Fibroblast of peridontal ligament (primary cell): ENCODE measurements around the gene EML2.
A peak's percentile ranks its signal among the peaks of the same experiment; 100 is the strongest.
"Not testable (repeated sequence)": the region's sequence is repeated elsewhere in the genome, so short reads cannot be mapped to it uniquely, and the experiment has no call there.

Source experiments
- DNase-seq: peaks from one replicate; pipeline ENCODE4 v3.0.0-alpha.2; 2010; ENCODE audit errors: extremely low read depth

The EML2 gene

DNA sequence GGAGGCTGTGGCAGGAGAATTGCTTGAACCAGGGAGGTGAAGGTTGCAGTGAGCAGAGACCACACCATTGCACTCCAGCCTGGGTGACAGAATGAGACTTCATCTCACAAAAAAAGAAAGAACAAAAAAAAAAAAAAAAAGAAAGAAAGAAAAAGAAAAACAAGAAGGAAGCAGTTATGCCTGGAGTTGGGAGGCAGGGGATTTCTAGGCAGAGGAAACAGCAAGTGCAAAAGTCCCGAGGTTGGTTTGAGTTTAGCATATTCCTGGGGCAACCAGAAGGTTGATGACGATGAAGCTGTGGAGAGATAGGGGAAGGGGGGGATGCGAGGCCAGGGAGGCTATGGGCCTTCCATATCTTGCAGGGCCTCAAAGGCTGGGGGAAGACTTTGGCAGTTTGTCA is 11.5 kb upstream of the EML2 start:
- no peak for DNase-seq

DNA sequence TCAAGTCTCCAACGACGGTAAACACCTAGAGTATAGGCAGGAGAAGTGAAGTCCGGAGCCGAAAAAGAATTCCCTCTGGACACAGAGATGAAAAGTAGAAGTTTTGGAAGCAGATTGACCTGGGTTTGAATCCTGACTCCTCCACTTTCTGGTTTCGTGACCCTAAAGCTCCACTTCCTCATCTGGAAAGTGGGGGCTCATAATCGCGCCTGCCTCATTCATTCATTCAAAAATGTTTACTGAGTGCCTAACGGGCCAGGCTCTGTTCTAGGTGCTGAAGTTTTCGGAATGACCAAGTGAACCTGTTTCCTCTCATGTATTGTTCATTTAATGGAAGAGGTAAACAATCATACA is 7.1 kb upstream of the EML2 start:
- DNase-seq, result no peak

DNA sequence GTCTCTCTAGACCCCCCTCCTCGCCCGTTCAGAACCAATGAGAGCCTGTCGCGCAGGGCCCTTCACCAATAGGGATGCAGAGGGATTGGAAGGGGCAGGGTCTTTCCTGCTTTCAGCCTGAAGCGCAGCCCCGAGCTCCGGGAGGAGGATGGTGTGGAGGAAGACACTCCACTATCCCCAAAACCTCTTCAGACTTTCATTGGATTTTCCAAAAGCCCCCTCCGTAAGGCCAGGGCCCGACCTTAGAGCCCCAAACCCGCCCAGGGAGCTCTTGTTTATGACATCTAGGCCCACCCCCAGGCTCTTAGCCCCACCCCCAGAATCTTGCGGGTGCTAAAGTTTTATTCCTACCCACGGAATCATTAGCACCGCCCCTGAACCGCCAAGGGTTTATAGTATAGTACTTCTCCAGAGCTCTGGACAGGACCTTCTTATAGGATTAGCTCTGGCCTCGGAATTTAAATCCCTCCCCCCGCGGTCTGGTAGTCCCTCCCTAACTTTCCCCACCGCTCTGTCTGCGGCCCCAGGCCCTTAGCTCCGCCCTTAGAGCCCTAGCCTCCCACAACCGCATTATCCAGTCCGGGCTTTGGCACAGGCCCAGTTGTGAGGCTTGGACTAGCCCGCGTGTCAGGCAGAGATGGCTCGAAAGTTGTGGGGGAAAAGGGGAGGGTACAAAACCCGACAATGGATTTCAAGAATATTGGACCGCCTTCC is 6.6 kb upstream of the EML2 start:
- peak; percentile 75 for DNase-seq

DNA sequence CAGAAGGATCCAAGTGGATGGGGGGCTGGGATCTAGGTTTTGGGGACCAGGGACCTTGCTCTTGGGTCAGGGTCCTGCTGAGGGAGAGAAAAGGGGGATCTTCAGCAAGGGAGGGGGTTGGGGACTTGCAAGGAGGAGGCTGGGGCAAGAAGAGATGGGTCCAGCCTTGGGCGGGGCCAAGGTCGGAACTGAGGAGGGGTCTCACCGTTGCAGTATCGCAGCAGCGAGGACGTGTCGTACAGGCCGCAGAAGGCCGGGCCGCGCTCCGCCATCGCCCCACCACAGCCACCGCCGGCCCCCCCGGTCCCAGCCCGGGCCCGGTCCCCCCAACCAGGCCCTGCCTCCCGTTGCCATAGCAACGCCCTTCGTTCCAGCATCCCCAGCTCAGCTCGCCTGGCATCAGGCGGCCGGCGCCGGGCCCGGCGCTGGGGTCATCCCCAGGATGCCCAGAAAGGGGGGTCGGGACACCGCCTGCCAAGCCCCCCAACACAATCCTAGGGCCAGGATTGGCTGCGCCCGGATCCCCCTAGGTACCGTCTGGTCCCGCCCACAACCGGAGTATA is 6.0 kb upstream of the EML2 start:
- no peak for DNase-seq

DNA sequence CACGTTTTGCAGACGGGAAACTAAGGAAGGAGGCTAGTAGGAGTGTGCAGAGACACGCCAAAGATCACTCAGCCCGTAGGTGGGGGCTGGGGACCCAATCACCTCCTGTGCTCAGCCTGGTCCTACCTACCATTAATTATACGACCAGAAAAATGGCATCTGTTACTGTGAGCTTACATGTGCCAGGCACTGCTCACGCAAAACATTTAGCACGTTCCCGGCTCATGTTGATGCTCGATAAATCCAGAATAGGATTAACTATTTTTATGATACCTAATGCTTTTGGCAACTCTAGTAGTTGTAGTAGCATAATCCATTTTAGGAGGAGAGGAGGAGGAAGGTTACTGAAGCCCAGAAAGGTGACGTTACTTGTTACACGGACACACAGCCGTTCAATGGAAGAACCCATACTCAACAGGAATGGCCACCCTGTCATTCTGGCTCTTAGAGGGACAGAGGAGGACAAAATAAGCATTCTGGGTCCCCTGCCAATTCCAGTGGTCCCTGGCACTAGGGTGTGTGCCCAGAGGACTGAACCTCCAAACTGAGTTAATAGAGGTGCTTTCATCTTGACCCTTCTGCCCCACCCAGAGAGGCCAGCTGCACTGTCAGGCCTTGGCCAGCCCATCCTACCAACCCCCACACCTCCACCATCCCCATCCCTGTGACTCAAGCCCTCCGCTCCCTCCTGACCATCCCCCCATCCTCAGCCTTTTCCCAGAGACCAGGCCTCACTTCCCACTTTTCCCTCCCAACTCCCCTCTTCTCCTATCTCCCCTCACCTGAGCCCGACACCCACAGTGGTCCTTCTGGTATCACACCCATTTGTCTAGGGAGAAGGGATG is 5.0 kb upstream of the EML2 start:
- no peak for DNase-seq

DNA sequence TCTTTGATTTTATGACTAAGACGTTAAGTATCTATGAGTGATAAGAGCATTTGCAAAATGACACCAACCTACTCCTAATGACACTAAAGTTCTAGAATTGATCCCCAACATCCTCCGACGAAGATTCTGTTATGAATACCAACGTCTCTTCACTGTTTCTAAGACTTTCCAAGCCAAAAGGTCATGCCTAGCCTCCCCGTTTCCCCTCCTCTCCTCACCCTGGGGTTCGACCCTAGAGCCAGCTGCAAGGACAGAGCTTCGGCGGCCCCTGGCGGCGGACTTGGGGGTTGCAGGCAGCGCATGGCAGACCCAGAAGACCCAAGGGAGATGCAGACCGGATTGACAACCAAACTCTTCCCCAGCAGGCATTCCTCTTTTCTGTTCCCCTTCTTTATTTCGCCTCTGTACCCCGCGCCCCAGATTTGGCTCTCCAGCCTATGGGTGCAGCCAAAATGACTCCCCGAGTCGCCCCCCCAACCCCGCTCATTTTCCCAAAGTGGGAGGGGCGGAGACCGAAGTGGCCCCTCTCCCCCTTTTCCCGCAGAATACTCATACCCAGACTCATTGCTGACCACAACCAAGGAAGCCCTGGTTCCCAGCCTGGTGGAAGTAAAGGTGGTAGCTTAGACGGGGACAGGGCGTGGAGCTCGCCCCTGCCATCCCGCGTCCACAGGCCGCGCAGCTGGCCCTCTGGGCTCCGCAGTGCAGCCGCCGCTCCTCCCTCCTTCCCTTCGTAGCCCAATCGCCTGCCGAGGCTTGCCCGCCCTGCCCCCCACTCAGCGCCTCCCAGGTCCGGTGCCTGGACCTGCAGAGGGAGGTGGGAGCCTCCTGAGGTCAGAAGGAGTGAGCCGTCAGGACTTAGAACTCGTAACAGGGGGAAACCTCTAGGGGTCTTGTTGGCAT is 4.1 kb upstream of the EML2 start:
- DNase-seq, result peak; percentile 71

DNA sequence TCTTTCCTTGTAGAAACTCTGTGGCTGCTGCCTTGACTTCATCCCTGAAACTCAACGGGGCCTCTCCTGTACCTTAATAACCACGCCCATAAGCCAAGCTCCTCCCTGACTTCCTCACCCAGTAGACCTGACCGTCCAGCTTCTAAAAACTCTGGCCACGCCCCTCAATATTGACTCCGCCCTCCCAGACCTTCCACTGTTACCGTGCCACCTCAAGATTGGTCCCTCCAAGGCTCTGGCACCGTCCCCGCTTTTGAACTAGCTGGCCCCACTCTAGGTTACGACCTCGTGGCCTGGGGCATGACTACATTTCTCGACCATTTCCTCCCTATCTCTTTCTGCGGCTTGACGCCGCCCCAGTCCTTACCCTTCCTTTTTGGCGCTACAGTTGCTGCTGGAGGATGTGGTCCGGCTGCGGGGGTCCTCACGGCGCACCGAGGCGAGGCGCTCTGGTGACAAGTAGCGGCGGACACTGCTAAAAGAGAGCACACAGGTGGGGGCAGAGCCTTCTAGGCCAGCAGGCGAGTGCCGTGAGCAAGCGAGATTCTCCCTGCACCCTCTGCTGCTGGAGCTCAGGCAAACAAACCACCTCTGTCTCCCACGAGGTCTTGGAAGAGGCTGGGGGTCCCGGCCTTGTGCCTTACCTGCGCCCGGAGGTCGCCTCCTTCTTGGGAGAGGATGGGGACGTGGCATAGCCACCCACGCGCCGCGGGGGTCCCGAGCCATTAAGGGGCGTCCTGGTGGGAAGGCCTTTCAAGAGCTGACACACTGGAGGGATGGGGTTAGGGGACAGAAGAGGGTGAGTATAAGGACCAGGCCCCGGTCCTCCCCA is 2.3 kb upstream of the EML2 start:
- peak; percentile 21 for DNase-seq

DNA sequence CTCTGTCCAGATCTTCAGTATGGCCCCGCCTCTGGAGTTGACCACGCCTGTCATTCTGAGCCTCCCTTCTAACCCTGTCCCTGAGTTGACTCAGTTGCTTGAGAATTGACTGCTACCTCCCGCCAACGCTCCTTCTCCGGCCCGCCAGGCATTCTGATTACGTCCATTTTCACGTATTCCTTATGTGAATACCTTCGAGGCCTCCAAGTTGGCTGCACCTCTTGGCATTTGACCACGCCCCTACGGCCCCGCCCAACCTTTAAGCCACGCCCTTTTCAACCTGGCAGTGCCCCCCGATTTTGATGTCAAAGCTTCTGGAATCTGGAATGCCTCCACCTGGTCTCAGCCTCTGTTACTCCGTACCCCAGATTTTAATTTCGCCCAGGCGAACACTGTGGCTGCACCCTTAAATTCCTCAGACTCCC is 1.7 kb upstream of the EML2 start:
- no peak for DNase-seq

DNA sequence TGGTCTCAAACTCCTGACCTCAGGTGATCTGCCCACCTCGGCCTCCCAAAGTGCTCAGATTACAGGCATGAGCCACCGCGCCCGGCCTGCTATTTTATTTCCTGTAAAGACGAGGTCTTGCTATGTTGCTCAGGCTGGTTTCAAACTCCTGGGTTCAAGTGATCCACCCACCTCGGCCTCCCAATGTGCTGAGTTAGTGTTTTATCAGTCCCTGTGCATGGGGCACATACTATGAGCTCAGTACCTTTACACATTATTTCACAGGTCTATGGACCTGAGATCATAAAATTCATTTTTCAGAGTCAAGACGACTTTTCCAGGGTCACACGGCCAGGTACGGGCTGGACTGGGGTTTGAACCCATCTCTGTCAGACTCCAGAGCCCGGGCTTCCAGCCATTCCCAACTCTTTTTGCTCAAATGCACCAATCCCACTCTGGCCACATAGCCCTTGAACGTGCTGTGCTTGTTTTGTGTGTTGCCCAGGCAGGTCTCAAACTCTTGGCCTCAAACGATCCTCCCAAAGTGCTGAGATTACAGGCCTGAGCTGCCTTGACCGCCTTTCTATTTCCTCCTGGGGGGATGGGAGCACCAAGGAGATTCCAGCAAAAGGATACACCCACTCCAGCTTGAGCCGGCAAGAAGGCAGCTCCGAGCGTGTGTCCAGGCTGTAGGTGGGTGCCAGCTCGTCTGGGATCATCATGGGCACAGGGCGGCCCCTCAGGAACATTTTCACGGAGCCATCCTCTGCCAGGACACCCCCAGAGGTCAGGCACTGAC is 1.1 kb downstream of the EML2 start:
- peak; percentile 14 for DNase-seq

DNA sequence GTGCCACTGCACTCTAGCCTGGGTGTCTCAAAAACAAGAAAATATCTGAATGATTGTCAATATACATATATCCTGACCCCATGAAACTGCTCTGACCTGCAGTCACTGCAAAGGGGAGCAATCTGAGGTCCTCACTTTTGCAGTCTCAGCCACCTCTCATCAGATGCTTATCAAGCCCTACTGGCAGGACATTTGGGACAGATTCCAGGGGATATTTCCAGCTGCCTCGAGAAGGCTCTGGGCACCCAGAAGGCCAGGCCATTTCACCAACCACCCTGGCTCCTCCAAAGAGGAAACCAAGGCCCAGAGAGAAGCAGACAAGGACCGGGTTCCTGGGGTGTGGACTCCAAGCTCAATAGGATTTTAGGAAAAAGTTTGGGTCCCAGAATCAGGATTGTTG is 2.3 kb downstream of the EML2 start:
- no peak for DNase-seq

DNA sequence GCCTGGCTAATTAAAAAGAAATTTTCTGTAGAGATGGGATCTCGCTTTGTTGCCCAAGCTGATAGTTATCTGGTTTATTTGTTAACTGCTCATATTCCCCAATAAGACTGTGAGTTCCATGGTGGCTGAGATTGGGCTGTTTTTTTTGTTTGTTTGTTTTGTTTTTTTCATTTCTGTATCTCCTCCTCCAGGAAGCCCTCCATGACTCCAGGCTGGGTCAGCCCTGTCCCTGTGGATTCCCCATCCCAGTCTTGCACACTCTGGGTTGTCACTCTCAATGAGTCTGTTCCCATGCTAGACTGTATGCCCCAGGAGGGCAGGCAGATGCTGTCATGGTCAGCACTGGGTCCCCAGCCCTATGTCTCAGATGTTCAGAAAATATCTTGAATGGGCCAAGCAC is 2.9 kb downstream of the EML2 start:
- no peak for DNase-seq

DNA sequence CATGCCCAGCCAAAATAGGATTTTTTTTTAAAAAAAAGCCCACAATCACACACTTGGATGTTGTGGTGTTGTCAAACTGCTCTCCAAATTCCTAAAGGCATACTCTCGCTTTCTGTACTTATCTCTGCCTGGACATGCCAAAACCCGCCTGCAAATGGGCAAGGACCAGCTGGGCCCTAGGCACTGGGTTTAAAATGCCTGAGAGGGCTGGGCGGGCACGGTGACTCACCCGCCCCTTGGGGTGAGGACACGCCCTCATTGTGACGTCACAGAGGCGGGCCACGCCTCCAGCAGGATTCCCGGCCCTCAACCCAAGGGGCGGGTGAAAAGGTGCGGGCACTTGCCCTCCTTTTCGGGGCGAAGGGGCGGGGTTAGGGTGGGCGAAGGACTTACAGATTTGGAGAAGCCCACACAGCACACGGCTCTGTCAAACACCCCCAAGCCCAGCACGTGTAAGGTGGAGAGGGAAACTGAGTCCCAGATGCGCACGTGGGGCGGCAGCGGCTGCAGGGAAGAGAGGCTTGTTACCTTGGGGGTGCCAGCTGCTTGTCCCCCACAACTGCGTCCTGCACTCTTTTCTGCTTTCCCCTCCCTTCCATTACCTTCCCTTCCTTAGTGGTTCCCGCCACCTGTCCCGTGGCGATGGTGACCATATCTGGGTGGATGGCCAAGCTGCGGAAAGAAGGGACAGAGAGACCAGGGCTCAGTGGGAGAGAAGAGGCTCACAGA is 6.6 kb downstream of the EML2 start:
- peak; percentile 88 for DNase-seq

DNA sequence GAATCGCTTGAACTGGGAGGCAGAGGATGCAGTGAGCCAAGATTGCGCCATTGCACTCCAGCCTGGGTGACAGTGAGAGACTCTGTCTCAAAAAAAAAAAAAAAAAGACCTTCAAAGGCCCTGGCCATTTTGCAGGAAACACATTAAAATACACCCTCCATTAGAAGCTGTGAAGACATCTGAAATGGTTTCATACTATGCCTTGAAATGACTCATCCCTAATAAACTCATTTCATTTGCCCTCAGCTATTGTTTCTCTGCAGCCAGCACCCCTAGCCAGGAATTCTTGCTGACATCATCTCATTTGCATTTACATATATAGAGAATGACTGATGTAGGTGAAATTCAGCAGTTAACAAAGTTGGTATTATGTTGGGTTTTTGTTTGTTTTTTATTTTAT is 8.7 kb downstream of the EML2 start:
- peak; percentile 90 for DNase-seq

DNA sequence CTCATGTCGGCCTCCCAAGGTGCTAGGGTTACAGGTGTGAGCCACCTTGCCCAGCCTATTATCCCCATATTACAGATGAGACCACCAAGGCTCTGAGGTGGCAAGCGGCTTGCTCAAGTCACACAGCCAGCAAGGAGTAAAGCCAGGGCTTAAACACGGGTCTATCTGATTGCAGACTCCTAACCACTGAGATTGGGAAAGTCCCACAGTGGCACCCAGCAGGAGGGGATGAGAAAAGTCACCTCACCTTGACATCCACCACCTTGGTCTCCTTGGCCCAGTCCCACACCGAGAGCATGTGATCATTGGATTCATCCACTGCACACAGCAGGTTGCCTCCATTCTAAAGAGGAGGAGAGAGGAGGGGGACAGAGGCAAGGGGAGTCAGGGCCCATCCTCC is 9.5 kb downstream of the EML2 start:
- DNase-seq, result no peak

DNA sequence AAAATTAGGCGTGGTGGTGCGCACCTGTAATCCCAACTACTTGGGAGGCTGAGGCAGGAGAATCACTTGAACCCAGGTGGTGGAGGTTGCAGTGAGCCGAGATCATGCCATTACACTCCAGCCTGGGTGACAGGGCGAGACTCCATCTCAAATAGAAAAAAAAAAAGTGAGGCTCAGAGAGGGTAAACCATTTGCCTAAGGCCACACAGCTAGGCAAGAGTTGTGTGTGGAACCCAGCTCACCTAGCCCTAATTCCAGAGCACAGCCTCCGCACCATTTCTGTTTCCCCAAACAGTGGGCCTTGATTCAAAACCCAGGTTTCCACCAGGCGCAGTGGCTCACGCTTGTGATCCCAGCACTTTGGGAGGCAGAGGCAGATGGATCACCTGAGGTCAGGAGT is 11.0 kb downstream of the EML2 start:
- DNase-seq, result not testable (repeated sequence)

DNA sequence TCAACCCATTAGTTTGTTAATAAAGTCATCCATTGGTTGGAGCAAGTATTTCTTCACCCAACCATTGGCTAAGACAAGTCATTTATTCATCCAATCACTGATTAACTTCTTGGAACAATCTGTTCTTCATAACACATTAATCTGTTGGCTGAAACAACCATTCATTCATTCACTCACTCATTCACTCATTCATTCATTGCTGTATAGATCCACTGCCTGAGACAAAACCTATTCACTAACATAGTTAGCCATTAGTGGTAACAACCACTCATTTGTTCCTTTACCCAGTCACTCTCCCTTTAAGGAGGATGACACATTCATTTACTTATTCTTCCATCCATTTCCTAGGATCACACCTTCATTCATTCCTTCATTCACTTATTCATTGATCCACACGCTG is 15.2 kb downstream of the EML2 start:
- no peak for DNase-seq

DNA sequence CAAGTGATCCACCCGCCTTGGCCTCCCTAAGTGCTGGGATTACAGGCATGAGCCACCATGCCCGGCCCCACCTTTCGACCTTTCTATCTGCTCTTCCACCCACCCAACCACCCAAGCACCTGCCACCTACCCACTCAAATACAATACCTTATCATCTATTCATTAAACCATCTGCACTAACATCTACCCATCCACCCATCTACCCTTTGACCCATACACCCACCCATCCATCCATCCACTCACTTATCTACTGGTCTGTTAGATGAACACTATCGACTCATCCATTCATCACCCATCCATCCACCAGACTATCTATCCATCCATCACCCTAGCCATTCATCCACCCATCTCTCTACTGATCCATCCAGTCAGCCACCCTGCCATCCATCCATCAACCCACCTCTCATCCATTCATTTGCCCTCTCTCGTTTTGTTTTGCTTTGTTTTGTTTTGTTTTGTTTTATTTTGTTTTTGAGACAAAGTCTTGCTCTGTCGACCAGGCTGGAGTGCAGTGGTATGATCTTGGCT is 17.2 kb downstream of the EML2 start:
- no peak for DNase-seq

DNA sequence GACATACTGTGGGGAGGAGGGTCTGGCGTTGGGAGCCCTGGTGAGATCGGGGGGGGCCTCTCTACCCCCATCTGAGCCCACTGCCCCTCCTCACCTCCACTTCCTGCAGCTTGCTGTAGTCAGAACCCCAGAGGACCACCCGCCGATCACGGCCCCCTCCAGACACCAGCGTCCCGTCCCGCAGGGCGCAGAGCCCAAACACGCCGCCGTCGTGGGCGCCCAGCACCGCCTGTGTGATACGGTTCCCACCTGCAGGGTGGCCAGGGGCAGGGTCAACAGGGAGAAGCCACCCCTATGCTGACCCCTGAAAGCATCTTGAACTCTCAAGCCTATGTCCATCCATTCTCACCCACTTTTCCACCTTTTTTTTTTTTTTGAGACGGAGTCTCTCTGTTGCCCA is 17.8 kb downstream of the EML2 start:
- DNase-seq, result no peak

DNA sequence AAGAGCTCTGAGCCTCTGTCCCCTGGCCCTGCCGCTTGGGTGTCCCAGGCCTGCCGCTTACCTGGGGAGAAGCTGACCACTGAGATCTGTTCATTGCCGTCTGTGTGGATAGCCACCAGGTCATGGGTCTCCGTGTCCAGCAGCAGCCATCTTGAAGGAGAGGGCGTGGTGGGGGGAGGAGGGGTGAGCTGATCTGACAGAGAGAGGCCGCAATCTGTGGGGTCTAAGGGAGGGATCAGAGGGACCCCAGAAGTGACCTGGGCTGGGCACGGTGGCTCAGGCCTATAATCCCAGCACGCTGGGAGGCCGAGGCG is 22.5 kb downstream of the EML2 start:
- no peak for DNase-seq
